Endothelial cell of umbilical vein (primary cell): ENCODE measurements around the gene VEPH1. TPM values are rescaled to one million over a fixed set of nuclear protein-coding genes. Genes with fewer than 3 reads are reported as not detected.

Source experiments
- BruUV-seq: library from RNA; stranded (reverse); fragments of 400-500 nt; replicated peaks from 2 replicates; lab custom pipeline; 2021; lab: Mats Ljungman, UMichigan
- CTCF ChIA-PET: fragments of 300-600, 350-600 bp; sonication (Branson Sonifier 250); formaldehyde crosslinking; loops from one replicate; lab custom pipeline; 2021; ENCODE audit warnings: antibody characterized with exemption, inconsistent platforms; lab: Charles Lee
- POLR2A ChIA-PET: fragments of 300-600, 350-600 bp; sonication (Branson Sonifier 250); formaldehyde crosslinking; loops from one replicate; lab custom pipeline; 2021; ENCODE audit warnings: antibody characterized with exemption, inconsistent platforms; lab: Charles Lee
- DNase-seq: peaks from one replicate; pipeline ENCODE4 v3.0.0-alpha.2; 2011; ENCODE audit warnings: low read depth, low spot score
- FAIRE-seq: peaks from 2 replicates; lab custom pipeline; 2011; peaks lifted over from hg19 to GRCh38; lab: Jason Lieb, UNC
- H2AFZ ChIP-seq: 2 replicates; pipeline ENCODE4 v1.6.0; 2012; ENCODE audit warnings: low read depth, low read length, control low read depth, inconsistent platforms
- H3K27ac ChIP-seq: 2 replicates; pipeline ENCODE4 v1.5.1; 2011; ENCODE audit warnings: low read depth, mild to moderate bottlenecking, control low read depth, low read length, moderate library complexity; ENCODE audit not compliant: insufficient read depth
- H3K27me3 ChIP-seq, 2 experiments: 2 replicates each; pipeline versions ENCODE4 v1.6.0 to v1.6.1; 2011; ENCODE audit warnings: low read length in 2 of 2, mixed read lengths in 1 of 2; ENCODE audit not compliant: control insufficient read depth in 2 of 2, insufficient read depth in 2 of 2
- H3K36me3 ChIP-seq, 2 experiments: 2 replicates in 1 of 2; 3 replicates in 1 of 2; pipeline ENCODE4 v1.5.1; 2011; ENCODE audit warnings: low read length in 2 of 2, mild to moderate bottlenecking in 1 of 2, moderate library complexity in 1 of 2; ENCODE audit not compliant: control insufficient read depth in 2 of 2, insufficient read depth in 2 of 2; ENCODE audit errors: extremely low read depth in 1 of 2
- H3K4me1 ChIP-seq: 3 replicates; pipeline ENCODE4 v1.5.1; 2011; ENCODE audit warnings: mild to moderate bottlenecking, low read length; ENCODE audit not compliant: control insufficient read depth, insufficient read depth; ENCODE audit errors: extremely low read depth
- H3K4me2 ChIP-seq: 2 replicates; pipeline ENCODE4 v1.6.1; 2011; ENCODE audit warnings: low read length, control low read depth, mixed read lengths; ENCODE audit not compliant: insufficient read depth
- H3K4me3 ChIP-seq, 3 experiments: fragments of 200-600 bp in 1 of 3; sonication (generic), shearing (Covaris generic) in 1 of 3; replicated peaks in 1 of 3; 2 replicates each; pipeline ENCODE4 v1.5.1; 2011 to 2016; ENCODE audit warnings: control low read depth in 3 of 3, low read length in 3 of 3, mild to moderate bottlenecking in 2 of 3, inconsistent platforms in 1 of 3, low read depth in 1 of 3, moderate library complexity in 1 of 3; ENCODE audit not compliant: insufficient read depth in 1 of 3
- H3K79me2 ChIP-seq: 2 replicates; pipeline ENCODE4 v1.6.0; 2012; ENCODE audit warnings: low read length, inconsistent platforms; ENCODE audit not compliant: control insufficient read depth, insufficient read depth
- H3K9ac ChIP-seq: replicated peaks from 2 replicates; pipeline ENCODE3; 2011; ENCODE audit warnings: low read length, control low read depth; ENCODE audit not compliant: insufficient read depth; ENCODE audit errors: extremely low read depth
- H3K9me1 ChIP-seq: replicated peaks from 3 replicates; pipeline ENCODE4 v1.6.0; 2011; ENCODE audit warnings: mild to moderate bottlenecking, low read length; ENCODE audit not compliant: control insufficient read depth, insufficient read depth; ENCODE audit errors: extremely low read depth
- H3K9me3 ChIP-seq: replicated peaks from 2 replicates; pipeline ENCODE4 v1.5.1; 2012; ENCODE audit warnings: low read length, inconsistent platforms; ENCODE audit not compliant: control insufficient read depth, insufficient read depth
- H4K20me1 ChIP-seq: replicated peaks from 2 replicates; pipeline ENCODE3; 2011; ENCODE audit warnings: mild to moderate bottlenecking, low read length; ENCODE audit not compliant: control insufficient read depth, insufficient read depth; ENCODE audit errors: extremely low read depth
- CTCF ChIP-seq, 2 donors: IDR thresholded peaks; 1 replicate in 1 of 2; 2 replicates in 1 of 2; pipeline ENCODE4 v1.5.1; 2011; ENCODE audit warnings: low read length in 2 of 2, mild to moderate bottlenecking in 2 of 2, moderate library complexity in 2 of 2, control low read depth in 1 of 2, inconsistent platforms in 1 of 2, low read depth in 1 of 2; ENCODE audit not compliant: insufficient read depth in 1 of 2; ENCODE audit errors: extremely low read depth in 1 of 2
- EZH2 ChIP-seq: IDR thresholded peaks from 2 replicates; pipeline ENCODE4 v1.6.1; 2012; ENCODE audit warnings: borderline replicate concordance, low read depth, mild to moderate bottlenecking, moderate library complexity, low read length, inconsistent platforms; ENCODE audit not compliant: severe bottlenecking
- FOS ChIP-seq: IDR thresholded peaks from 2 replicates; pipeline ENCODE4 v1.6.1; 2011; ENCODE audit warnings: mild to moderate bottlenecking, low read length, moderate library complexity, borderline replicate concordance; ENCODE audit not compliant: insufficient read depth
- GATA2 ChIP-seq: IDR thresholded peaks from 2 replicates; pipeline ENCODE4 v1.7.0; 2011; ENCODE audit warnings: low read depth, mild to moderate bottlenecking, moderate library complexity, mixed read lengths, low read length; ENCODE audit not compliant: insufficient read length, insufficient read depth
- JUN ChIP-seq: IDR thresholded peaks from 2 replicates; pipeline ENCODE4 v1.6.1; 2011; ENCODE audit warnings: borderline replicate concordance, low read depth; ENCODE audit not compliant: insufficient read length, insufficient read depth
- MAX ChIP-seq: IDR thresholded peaks from 2 replicates; pipeline ENCODE4 v1.6.1; 2011; ENCODE audit not compliant: insufficient read depth, insufficient read length
- MYC ChIP-seq: IDR thresholded peaks from one replicate; pipeline ENCODE4 v1.6.1; 2011; ENCODE audit warnings: mild to moderate bottlenecking, low read depth, low read length
- POLR2A ChIP-seq: IDR thresholded peaks from 2 replicates; pipeline ENCODE4 v1.6.1; 2012; ENCODE audit warnings: low read depth, mild to moderate bottlenecking, control low read depth, low read length
- POLR2AphosphoS5 ChIP-seq: IDR thresholded peaks from 2 replicates; pipeline ENCODE4 v1.6.1; 2012; ENCODE audit warnings: low read depth, mild to moderate bottlenecking, control low read depth, low read length, moderate library complexity; ENCODE audit not compliant: insufficient read depth
- dilution Hi-C: fragments of 300-500 bp; cut with MboI; formaldehyde crosslinking; loops from one replicate; pipeline ENCODE4 v1.15.0; 2019; ENCODE audit warnings: low sequenced_read_pairs; ENCODE audit not compliant: extremely low pct_ligation_motif_present
- intact Hi-C: fragments of 100-400 bp; cut with micrococcal nuclease; formaldehyde crosslinking; loops from one replicate; pipeline ENCODE4 v1.10.0; 2022
- polyA plus RNA-seq, 4 experiments: library from polyadenylated mRNA; depleted of rRNA in 3 of 4; stranded (reverse) in 3 of 4; unstranded in 1 of 4; fragments of >200 nt; gene quantifications; 2 replicates each; pipeline versions ENCODE4 v1.2.1 to v1.2.3, GENCODE V29; 2011 to 2012; ENCODE audit warnings: missing spikeins in 1 of 4
- total RNA-seq: library from RNA; stranded (reverse); gene quantifications from 2 replicates; pipeline ENCODE4 v1.2.3, GENCODE V29; 2021

VEPH1 gene
- total and polyA plus RNA-seq, 2 donors (not counting 3 experiments of a cell fraction or from before 2014, with no cell fraction given): 42.9 to 136 TPM

- Histone ChIP-seq H2AFZ (no peak overlapping the region), H3K27me3 (no peaks in the 10 kb centered on the region), H3K9ac (no peak overlapping the region), H4K20me1 (no peaks in the 10 kb centered on the region), H3K9me1 (no peaks in the 10 kb centered on the region), H3K9me3 (no peaks in the 10 kb centered on the region), H3K4me2 (no peak overlapping the region), H3K36me3 (no peaks in the 10 kb centered on the region), H3K27ac (peak overlapping the region; percentile 19), H3K79me2 (peaks cover 78% of the 10 kb centered on the region), H3K4me3 (no peak overlapping the region), H3K4me1 (no peaks in the 10 kb centered on the region)
- intact Hi-C loops: no loop called here
- no TSS peak for BruUV-seq
- CTCF ChIA-PET: interaction anchor here (1.1 kb wide), 1 partner anchor 11 kb away, joined by 3 read pairs; no protein-coding TSS in a partner anchor
- FAIRE-seq (no peak), DNase-seq (peak; percentile 46)
- POLR2A ChIA-PET: no interaction called here
- peak; percentile 57 for TF ChIP-seq FOS
- TF ChIP-seq JUN: no peak
- no peak for TF ChIP-seq GATA2
- dilution Hi-C loops: no loop called here
Measured at GRCh38 chr3:157475921-157476414, 27.2 kb downstream of the VEPH1 start.

GRCh38 chr3:157472648-157473047, 30.6 kb downstream of the VEPH1 start:
- dilution Hi-C loops (no loop called here), intact Hi-C loops (no loop called here)
- TF ChIP-seq FOS: no peak
- TF ChIP-seq POLR2A: no peak
- TF ChIP-seq MAX: no peak
- no peak for TF ChIP-seq EZH2
- no peak for TF ChIP-seq MYC
- no peak for TF ChIP-seq JUN
- TF ChIP-seq GATA2: no peak
- TF ChIP-seq CTCF (IDR thresholded peaks at IDR 0.05; ENCODE audit: extremely low read depth in 1 of 2, insufficient read depth in 1 of 2, low read depth in 1 of 2, low read length in 2 of 2): no peak
- no peak for TF ChIP-seq POLR2AphosphoS5
- Histone ChIP-seq H3K9me1 (no peaks in the 10 kb centered on the region), H3K4me1 (peaks cover 4% of the 10 kb centered on the region), H3K9ac (no peak overlapping the region), H3K27me3 (no peaks in the 10 kb centered on the region), H2AFZ (no peak overlapping the region), H3K4me2 (no peak overlapping the region), H3K9me3 (no peaks in the 10 kb centered on the region), H3K36me3 (peaks cover 0 to 7% of the 10 kb centered on the region in 2 experiments), H4K20me1 (no peaks in the 10 kb centered on the region), H3K79me2 (peaks cover 57% of the 10 kb centered on the region), H3K4me3 (no peak overlapping the region), H3K27ac (no peak overlapping the region)
- FAIRE-seq (no peak), DNase-seq (no peak)
- CTCF ChIA-PET: no interaction called here
- BruUV-seq: no TSS peak
- POLR2A ChIA-PET: no interaction called here
